HepG2 (cell line): ENCODE measurements around the gene MPG. TPM values are rescaled to one million over a fixed set of nuclear protein-coding genes. Genes with fewer than 3 reads are reported as not detected.
A peak's percentile ranks its signal among the peaks of the same experiment; 100 is the strongest.

Experiments
- PAX8 ChIP-seq: sonication (generic); formaldehyde crosslinking; IDR thresholded peaks from 2 replicates; pipeline ENCODE4 v1.8.0; 2022; ENCODE audit warnings: mild to moderate bottlenecking, missing genetic modification reagents, borderline replicate concordance
- TEAD2 ChIP-seq: sonication (generic); formaldehyde crosslinking; IDR thresholded peaks from 2 replicates; pipeline ENCODE4 v1.9.0; 2021; ENCODE audit warnings: missing genetic modification reagents
- ZNF407 ChIP-seq: sonication (generic); formaldehyde crosslinking; IDR thresholded peaks from one replicate; pipeline ENCODE4 v1.5.1; 2020; ENCODE audit warnings: mild to moderate bottlenecking, missing genetic modification reagents; ENCODE audit errors: not compliant biosample characterization
- ZNF460 ChIP-seq: sonication (generic); formaldehyde crosslinking; IDR thresholded peaks from 2 replicates; pipeline ENCODE4 v1.5.1; 2020; ENCODE audit warnings: missing genetic modification reagents, mild to moderate bottlenecking, borderline replicate concordance
- polyA plus RNA-seq, 8 experiments: library from polyadenylated mRNA; depleted of rRNA in 3 of 8; stranded (reverse) in 7 of 8; unstranded in 1 of 8; fragments of >200 nt; fragmentation: Illumina TruSeq in 4 of 8; extraction: Trizol in 4 of 8; gene quantifications; 2 replicates each; pipeline versions ENCODE4 v1.2.1 to v1.2.3, GENCODE V29; 2011 to 2016; ENCODE audit warnings: low read depth in 4 of 8, missing spikeins in 1 of 8, mixed read lengths in 1 of 8; ENCODE audit not compliant: insufficient read depth in 1 of 8
- total RNA-seq, 5 experiments: library from RNA; depleted of rRNA; stranded (reverse); fragments of >200 nt; fragmentation: Illumina TruSeq; extraction: Trizol; gene quantifications; 2 replicates each; pipeline ENCODE4 v1.2.3, GENCODE V29; 2016; ENCODE audit warnings: low read depth in 1 of 5
- TF ChIP-seq, protein P1 (sequence below): fragments of 450-650 bp; IDR thresholded peaks from 2 replicates; pipeline ENCODE4 v1.6.1; 2017
- TF ChIP-seq, protein P2 (sequence below): sonication (generic); formaldehyde crosslinking; IDR thresholded peaks from 2 replicates; pipeline ENCODE4 v1.5.0; 2020; ENCODE audit warnings: mild to moderate bottlenecking, missing genetic modification reagents, borderline replicate concordance

MPG gene
- total and polyA plus RNA-seq, 2 of the 13 experiments (the other 11 are each of a cell fraction or from before 2014, with no cell fraction given), result 59.1 to 62.5 TPM

DNA sequence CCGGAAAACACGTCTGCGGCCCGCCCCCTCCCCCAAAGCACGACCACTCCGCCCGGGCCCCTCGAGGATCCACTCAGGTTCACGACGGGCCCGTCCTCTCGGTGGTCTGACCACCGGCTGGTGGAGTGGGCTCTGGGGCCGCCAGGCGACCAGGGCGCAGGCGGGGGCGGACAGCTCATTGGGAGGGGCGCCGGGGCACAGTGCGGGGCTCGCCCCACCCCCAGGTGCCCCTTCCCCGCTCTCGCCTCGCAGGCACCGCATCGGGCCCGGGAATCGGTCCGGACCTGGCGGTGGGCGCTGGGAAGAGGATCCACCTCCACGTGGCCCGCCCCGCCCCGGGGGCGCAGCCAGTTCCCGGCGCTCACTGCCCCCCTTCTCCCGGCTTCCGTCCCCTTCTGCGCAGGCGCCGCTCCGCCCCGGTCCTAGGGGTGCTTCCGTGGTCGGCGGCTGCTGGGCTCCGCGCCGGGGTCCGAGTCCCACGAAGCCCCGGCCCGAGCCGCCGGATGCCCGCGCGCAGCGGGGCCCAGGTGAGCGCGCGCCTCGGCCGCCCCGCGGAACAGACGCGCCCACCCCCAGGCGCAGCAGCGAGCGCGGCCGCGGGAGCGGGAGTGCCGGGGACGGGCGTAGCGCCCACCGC, at the start of gene MPG (continued):
- TF ChIP-seq, protein P1, sequence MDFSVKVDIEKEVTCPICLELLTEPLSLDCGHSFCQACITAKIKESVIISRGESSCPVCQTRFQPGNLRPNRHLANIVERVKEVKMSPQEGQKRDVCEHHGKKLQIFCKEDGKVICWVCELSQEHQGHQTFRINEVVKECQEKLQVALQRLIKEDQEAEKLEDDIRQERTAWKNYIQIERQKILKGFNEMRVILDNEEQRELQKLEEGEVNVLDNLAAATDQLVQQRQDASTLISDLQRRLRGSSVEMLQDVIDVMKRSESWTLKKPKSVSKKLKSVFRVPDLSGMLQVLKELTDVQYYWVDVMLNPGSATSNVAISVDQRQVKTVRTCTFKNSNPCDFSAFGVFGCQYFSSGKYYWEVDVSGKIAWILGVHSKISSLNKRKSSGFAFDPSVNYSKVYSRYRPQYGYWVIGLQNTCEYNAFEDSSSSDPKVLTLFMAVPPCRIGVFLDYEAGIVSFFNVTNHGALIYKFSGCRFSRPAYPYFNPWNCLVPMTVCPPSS, result no peak
- TF ChIP-seq, protein P2, sequence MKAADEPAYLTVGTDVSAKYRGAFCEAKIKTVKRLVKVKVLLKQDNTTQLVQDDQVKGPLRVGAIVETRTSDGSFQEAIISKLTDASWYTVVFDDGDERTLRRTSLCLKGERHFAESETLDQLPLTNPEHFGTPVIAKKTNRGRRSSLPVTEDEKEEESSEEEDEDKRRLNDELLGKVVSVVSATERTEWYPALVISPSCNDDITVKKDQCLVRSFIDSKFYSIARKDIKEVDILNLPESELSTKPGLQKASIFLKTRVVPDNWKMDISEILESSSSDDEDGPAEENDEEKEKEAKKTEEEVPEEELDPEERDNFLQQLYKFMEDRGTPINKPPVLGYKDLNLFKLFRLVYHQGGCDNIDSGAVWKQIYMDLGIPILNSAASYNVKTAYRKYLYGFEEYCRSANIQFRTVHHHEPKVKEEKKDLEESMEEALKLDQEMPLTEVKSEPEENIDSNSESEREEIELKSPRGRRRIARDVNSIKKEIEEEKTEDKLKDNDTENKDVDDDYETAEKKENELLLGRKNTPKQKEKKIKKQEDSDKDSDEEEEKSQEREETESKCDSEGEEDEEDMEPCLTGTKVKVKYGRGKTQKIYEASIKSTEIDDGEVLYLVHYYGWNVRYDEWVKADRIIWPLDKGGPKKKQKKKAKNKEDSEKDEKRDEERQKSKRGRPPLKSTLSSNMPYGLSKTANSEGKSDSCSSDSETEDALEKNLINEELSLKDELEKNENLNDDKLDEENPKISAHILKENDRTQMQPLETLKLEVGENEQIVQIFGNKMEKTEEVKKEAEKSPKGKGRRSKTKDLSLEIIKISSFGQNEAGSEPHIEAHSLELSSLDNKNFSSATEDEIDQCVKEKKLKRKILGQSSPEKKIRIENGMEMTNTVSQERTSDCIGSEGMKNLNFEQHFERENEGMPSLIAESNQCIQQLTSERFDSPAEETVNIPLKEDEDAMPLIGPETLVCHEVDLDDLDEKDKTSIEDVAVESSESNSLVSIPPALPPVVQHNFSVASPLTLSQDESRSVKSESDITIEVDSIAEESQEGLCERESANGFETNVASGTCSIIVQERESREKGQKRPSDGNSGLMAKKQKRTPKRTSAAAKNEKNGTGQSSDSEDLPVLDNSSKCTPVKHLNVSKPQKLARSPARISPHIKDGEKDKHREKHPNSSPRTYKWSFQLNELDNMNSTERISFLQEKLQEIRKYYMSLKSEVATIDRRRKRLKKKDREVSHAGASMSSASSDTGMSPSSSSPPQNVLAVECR, result peak; percentile 76; the same call in 1 of the 2 replicates
- TF ChIP-seq ZNF407 (no peak), PAX8 (no peak), TEAD2 (no peak), ZNF460 (CRISPR knock-in tag) (no peak)
